Embryonic facial prominence (tissue), 1 donor: Measurements from ENCODE around the gene KPNA2.
"Not testable (repeated sequence)": the region's sequence is repeated elsewhere in the genome, so short reads cannot be mapped to it uniquely, and the experiment has no call there.

ENCODE experiments used
- DNase-seq: peaks from one replicate; pipeline ENCODE4 v3.0.0-alpha.2; 2016; ENCODE audit errors: extremely low spot score

The KPNA2 gene

GRCh38 chr17:68019675-68020408 is 15.7 kb upstream of the KPNA2 start:
- DNase-seq: peak; percentile 74

GRCh38 chr17:68020409-68020756 is 15.2 kb upstream of the KPNA2 start:
- DNase-seq: peak; percentile 18

GRCh38 chr17:68020791-68021190 is 14.7 kb upstream of the KPNA2 start:
- DNase-seq: not testable (repeated sequence)

- no peak for DNase-seq
Observed at GRCh38 chr17:68021963-68022362, 13.6 kb upstream of the KPNA2 start.

GRCh38 chr17:68022547-68022946 is 13.0 kb upstream of the KPNA2 start:
- not testable (repeated sequence) for DNase-seq

GRCh38 chr17:68029512-68030215 is 5.9 kb upstream of the KPNA2 start:
- DNase-seq: no peak

GRCh38 chr17:68033636-68034451 is 1.7 kb upstream of the KPNA2 start:
- DNase-seq: no peak

GRCh38 chr17:68034452-68034776 is 1.1 kb upstream of the KPNA2 start:
- DNase-seq: no peak

- DNase-seq: no peak
Observed at GRCh38 chr17:68035131-68035522, 408 bp upstream of the KPNA2 start.

- DNase-seq: no peak
Observed at GRCh38 chr17:68036304-68037147, 991 bp downstream of the KPNA2 start.

- DNase-seq: no peak
Observed at GRCh38 chr17:68047153-68047846, 11.8 kb downstream of the KPNA2 start.

GRCh38 chr17:68047890-68048542 is 12.5 kb downstream of the KPNA2 start:
- not testable (repeated sequence) for DNase-seq

GRCh38 chr17:68048996-68049395 is 13.5 kb downstream of the KPNA2 start:
- no peak for DNase-seq

GRCh38 chr17:68049812-68050437 is 14.4 kb downstream of the KPNA2 start:
- not testable (repeated sequence) for DNase-seq

- not testable (repeated sequence) for DNase-seq
Observed at GRCh38 chr17:68051321-68052312, 16.1 kb downstream of the KPNA2 start.

- DNase-seq: no peak
Observed at GRCh38 chr17:68052810-68053209, 17.3 kb downstream of the KPNA2 start.

- DNase-seq: no peak
Observed at GRCh38 chr17:68053231-68054013, 17.9 kb downstream of the KPNA2 start.

GRCh38 chr17:68054296-68054900 is 18.9 kb downstream of the KPNA2 start:
- no peak for DNase-seq
